Camera-type eye (tissue), 1 donor: ENCODE results near the gene RPL37A. TPM values are rescaled to one million over a fixed set of nuclear protein-coding genes. Genes with fewer than 3 reads are reported as not detected.

Experiments
- total RNA-seq: library from RNA; depleted of rRNA; stranded (reverse); fragments of >200 nt; gene quantifications from one replicate; pipeline ENCODE4 v1.2.3, GENCODE V29; 2014

Gene RPL37A
- total RNA-seq = 529 TPM

DNA sequence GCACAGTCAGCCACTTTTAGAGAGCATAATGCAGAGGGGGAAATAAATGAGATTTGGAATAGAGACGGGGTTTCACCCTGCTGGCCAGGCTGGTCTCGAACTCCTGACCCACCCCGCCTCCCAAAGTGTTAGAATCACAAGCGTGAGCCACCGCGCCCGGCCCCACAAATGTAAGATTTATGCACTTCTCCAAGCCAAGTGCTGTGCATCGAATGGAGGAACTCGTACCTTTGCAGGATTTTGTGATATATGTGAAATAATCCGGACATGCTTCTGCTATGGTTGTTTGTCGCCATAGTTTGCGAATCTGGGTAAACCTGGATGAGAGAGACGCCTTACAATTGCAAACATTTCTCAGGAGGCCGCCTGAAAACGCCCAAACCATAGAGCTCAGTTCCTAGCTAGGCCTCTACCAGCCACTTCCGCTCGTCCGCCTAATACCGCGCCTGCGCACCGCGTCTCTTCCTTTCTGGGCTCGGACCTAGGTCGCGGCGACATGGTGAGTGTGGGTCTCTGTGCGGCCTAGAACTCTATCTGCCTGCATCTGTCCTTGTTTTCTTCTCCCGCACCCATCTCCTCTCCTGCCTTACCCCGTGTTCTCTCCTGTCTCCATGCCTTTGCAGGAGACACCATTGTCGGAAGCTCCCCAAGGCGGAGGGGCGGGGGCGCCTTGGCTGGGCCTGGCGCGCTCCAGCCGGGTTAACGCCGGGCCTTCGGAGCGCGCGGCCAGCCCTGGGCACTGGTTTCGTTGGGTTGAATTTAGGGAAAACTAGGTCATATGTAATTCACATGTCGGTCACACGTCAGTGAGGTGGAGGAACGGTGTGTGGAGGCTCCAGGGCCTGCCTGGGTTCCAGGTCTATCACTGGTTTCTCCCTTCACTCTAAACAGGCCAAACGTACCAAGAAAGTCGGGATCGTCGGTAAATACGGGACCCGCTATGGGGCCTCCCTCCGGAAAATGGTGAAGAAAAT lies at the start of gene RPL37A:
RPL37A (plus strand) TSS at position 466 of the 974 bp plus-strand sequence; CDS start at position 497, 31 bp downstream.

Other genes with a start within 250 kb of the RPL37A start
- gene MARCHF4, start 126.4 kb upstream of the RPL37A start, total RNA-seq = 2.9 TPM
- gene SMARCAL1, start 86.4 kb upstream of the RPL37A start, total RNA-seq = 42.5 TPM
- 169 TPM for gene IGFBP2, start 134.6 kb downstream of the RPL37A start, total RNA-seq
- gene IGFBP5, start 196.7 kb downstream of the RPL37A start, total RNA-seq = 508 TPM